Spleen (tissue), 7 donors: Measurements from ENCODE around the gene DIP2A.

ENCODE experiments used
- CTCF ChIP-seq, 11 experiments: fragments of 200-600 bp in 7 of 11; fragments of 450-650 bp in 4 of 11; sonication (generic) in 4 of 11; IDR thresholded peaks in 8 of 11; conservative IDR thresholded peaks in 3 of 11; 1 replicate in 7 of 11; 2 replicates in 4 of 11; pipeline versions ENCODE4 v1.4.0 to v1.8.0; 2016 to 2021; ENCODE audit warnings: antibody characterized with exemption in 11 of 11, inconsistent platforms in 4 of 11, mild to moderate bottlenecking in 1 of 11
- POLR2A ChIP-seq, 3 donors: fragments of 450-650 bp; IDR thresholded peaks; one replicate each; pipeline ENCODE4 v1.5.1; 2017; ENCODE audit warnings: antibody characterized with exemption in 3 of 3, mild to moderate bottlenecking in 1 of 3
- POLR2AphosphoS5 ChIP-seq, 3 donors: sonication (generic); formaldehyde crosslinking; IDR thresholded peaks; one replicate each; pipeline ENCODE4 v1.5.1; 2017; ENCODE audit warnings: antibody characterized with exemption in 3 of 3
- donor health status: DM: no; HTN: no; CAD: no; lungs with moderate emphysema.
- donor health status: DM: no; HTN: no; CAD: no.
- donor health status: DM: no; HTN: no; CAD: no.

- TF ChIP-seq CTCF (IDR thresholded peaks at IDR 0.05 in 8 of 11, conservative IDR thresholded peaks at IDR 0.05 in 3 of 11): no peak
- TF ChIP-seq POLR2A (IDR thresholded peaks at IDR 0.05): no peak
- no peak for TF ChIP-seq POLR2AphosphoS5 (IDR thresholded peaks at IDR 0.05)
These were observed 48.2 kb upstream of the DIP2A start for GRCh38 chr21:46410516-46410915.
